ENCODE measurements around the gene PGM5.

- TF ChIP-seq CTCF (IDR thresholded peaks at IDR 0.05) = no peak
- no peak for TF ChIP-seq POLR2A (IDR thresholded peaks at IDR 0.05)
Measured at GRCh38 chr9:68472119-68472518, 115.7 kb downstream of the PGM5 start.
